HG03565 (cell line): ENCODE data around the gene RIN3.
A peak's percentile ranks its signal among the peaks of the same experiment; 100 is the strongest.

ENCODE experiments used
- ATAC-seq: cut with Tn5 transposase; IDR thresholded peaks from one replicate; pipeline ENCODE4 v1.9.1; 2021; ENCODE audit warnings: mild to moderate bottlenecking, moderate library complexity; ENCODE audit not compliant: unreplicated experiment

The RIN3 gene

DNA sequence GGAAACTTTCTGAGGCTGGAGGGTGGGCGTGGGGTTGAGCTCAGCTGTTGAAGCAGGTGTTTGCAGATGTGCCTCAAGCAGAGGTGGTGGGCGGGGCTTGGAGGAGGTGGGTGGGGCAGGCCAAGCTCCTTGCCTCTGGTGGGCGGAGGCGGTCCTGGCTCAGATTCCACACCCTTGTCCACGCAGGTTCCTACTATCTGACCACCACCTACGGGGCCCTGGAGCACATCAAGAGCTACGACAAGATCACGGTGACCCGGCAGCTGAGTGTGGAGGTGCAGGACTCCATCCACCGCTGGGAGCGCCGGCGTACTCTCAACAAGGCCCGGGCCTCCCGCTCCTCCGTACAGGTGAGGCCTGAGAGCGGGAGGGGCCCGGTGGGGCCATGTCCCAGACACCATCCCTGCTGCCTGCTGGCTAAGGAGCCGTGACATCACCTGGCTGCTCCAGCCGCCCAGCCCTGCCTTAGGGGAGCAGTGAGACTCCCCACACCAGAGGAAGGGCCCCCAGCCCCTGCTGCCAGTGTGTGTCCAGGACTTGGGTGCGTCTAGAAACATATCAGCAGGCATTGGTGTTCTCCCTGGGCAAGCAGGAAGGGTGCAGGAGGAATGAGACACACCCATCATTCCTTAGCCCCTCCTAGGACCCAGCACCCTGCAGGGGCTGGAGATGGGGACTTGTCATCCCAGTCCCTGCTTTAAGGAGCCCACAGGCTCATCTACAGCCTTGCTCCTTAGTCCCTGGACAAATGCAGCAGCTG is 171.4 kb downstream of the RIN3 start:
- no peak for ATAC-seq

GRCh38 chr14:92685784-92686355 is 172.3 kb downstream of the RIN3 start:
- ATAC-seq = no peak

GRCh38 chr14:92686411-92686899 is 172.9 kb downstream of the RIN3 start:
- no peak for ATAC-seq

GRCh38 chr14:92686900-92687427 is 173.4 kb downstream of the RIN3 start:
- ATAC-seq = peak; percentile 53

- no peak for ATAC-seq
Observed at GRCh38 chr14:92687681-92688433, 174.3 kb downstream of the RIN3 start.

GRCh38 chr14:92688434-92689375 is 175.1 kb downstream of the RIN3 start:
- ATAC-seq = no peak

DNA sequence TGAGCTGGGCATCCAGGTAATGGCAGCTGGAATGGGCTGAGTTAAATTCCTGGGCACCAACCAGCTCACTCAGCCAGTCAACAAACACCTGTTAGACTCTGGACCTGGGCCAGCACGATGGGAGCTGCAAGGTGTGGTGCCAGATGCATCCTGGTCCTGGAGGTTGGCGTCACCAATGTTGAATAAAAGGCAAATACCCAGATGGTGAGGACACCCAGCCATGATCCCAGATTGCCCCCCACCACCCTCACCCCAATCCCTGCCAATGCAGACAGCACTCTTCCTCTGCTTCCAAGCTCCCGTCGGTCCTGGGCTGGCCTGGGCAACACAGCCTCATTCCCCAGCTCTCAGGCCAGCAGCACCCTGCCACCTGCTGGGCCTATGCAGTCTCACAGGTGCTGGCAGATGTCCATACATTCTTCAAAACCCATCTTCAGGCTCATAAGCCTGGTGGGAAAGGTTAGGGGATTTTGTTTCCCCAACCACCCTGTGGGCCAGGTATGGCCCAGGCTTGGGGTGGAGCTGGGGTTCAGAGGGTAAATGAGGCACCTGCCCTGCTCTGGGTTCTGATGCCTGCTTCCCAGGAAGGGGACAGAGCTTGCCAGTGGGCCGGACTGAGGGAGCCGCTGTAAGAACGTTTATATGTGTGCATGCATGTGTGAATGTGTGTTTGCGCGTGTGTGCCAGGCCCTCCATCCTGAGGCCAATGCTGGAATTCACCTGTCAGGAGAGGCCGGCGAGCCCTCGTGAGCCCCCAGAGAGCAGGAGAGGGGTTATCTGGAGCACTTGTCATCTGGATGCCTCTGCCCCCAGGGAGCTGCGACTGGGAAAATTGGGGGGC is 176.8 kb downstream of the RIN3 start:
- no peak for ATAC-seq

- no peak for ATAC-seq
Observed at GRCh38 chr14:92692822-92693226, 179.2 kb downstream of the RIN3 start.

DNA sequence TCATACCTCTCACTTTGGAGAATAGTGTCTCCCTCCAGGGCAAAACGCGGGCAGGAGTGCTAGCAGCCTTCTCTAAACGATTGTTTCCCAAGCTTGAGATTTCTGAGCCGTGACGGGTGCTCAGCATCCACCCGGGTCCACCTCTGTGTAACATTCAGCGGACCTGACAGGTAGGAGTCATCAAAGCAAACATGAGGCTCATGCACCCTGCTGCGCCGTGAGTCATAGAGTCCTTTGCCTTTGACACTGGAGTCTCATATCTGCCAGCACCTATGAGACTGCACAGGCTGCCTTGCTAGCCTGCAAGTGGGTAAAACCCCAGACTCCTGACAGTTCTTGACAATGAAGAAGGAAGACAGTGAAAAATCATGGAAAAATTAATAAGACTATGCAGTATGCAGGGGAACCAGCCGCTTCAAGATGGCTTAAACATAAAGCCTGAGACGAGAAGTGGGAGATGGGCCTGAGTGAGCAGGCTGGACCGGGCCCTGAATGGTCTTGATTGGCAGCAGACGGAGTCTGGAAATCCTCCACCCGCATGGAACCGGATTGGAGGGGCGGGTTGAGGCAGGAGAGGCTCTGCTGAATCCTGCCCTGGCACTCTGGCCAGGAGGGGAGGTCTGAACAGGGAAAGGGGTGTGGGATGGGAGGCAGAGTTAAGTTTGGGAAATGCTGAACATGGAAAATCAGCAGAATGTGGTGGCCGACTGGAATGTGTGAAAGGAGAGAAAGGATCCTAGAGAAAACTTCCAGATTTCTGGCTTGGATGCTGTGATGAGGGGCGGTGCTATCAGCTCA is 180.6 kb downstream of the RIN3 start:
- ATAC-seq = no peak

DNA sequence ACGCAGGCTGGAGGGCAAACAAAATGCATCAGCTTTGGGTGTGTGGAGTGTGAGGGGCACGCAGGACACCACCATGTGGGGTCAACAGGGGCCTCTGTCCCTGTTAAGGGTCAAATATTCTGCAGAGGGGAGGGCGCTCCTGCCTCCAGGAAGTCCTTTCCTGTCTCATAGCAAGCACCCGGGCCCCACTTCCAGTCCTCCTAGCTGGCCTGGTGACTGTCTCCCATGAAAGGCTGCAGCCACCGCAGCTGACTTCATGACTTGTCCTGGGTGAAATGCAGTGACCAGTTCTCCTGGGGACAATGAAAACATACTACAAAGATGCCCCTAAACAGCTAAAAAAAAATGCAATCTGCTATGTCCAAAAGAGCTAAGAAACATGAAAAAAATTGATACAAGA is 181.2 kb downstream of the RIN3 start:
- ATAC-seq = no peak

GRCh38 chr14:92695562-92695961 is 182.0 kb downstream of the RIN3 start:
- ATAC-seq = no peak

DNA sequence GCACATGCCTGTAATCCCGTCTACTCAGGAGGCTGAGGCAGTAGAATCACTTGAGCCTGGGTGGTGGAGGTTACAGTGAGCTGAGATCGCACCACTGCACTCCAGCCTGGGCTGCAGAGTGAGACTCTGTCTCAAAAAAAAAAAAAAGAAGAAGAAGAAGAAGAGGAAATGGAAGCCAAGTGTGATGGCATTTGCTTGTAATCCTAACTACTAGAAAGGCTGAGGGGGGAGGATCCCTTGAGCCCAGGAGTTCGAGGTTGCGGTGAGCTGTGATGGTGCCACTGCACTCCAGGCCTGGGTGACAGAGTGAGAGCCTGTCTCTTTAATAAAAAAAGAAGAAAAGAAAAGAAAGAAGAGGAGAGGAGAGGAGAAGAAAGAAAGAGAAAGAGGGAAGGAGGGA is 182.8 kb downstream of the RIN3 start:
- no peak for ATAC-seq

DNA sequence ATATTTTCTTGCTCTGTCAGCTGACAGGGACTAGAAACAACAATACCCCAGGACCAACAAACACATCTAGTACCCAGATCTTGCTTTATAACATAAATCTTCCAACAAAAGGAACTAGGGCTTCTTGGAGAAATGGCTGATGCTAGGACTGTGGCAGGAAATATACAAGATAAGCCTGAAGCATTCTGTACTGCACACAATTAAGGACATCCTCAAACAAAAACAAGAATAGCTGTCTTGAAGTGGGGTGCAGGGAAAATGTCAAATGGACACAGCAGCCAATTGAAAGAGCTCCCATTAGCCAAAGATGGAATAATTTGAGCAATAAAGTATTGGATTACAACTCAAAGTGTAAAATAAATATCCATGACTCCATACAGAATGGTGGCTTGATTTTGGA is 184.8 kb downstream of the RIN3 start:
- ATAC-seq = no peak

DNA sequence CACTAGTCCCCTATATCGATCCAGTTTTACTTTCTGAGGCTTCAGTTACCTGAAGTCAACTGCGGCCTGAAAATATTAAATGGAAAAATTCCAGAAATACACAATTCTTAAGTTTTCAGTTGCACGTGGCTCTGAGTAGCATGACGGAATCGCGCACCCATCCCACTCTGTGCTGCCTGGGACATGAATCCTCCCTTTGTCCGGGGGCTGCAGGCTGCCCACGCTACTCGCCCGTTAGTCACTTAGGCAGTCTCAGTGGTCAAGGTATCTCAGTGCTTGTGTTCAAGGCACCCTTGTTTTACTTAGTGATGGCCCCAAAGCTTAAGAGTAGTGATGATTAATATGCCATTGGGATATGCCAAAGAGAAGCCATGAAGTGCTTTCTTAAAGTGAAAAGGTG is 188.2 kb downstream of the RIN3 start:
- no peak for ATAC-seq

GRCh38 chr14:92702441-92702918 is 188.9 kb downstream of the RIN3 start:
- no peak for ATAC-seq

- no peak for ATAC-seq
Observed at GRCh38 chr14:92703516-92703915, 189.9 kb downstream of the RIN3 start.

GRCh38 chr14:92704036-92704804 is 190.6 kb downstream of the RIN3 start:
- peak; percentile 84 for ATAC-seq

DNA sequence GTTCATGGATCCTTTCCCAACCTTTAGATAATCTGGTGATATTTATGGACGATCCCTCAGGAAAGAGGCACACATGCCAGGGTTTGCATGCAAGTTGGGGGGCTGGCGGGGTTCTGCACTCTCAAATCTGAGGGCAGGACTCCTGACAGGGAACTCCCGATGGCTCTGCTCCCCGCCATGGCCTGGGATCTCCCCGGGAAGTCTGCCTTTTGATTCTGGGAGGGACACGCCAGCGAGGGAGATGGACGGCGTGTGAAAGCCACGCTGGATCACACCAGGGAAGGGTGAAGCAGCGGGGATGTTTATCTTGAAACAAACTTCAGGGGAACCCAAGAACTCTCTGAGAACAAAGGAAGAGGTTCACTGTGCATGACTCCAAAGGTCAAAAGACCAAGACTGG is 191.2 kb downstream of the RIN3 start:
- no peak for ATAC-seq
